Sigmoid colon (tissue), 7 donors: ENCODE results near the gene CAST. TPM values are rescaled to one million over a fixed set of nuclear protein-coding genes. Genes with fewer than 3 reads are reported as not detected.

Source experiments
- DNase-seq: peaks from one replicate; pipeline ENCODE4 v3.0.0-alpha.2; 2019
- H3K27ac ChIP-seq, 4 donors: fragments of 200-600 bp; sonication (generic); one replicate each; pipeline ENCODE4 v1.5.1; 2016 to 2019; ENCODE audit warnings: mild to moderate bottlenecking in 1 of 4
- H3K27me3 ChIP-seq, 3 donors: fragments of 200-600 bp; sonication (generic); one replicate each; pipeline ENCODE4 v1.5.1; 2019; ENCODE audit warnings: mild to moderate bottlenecking in 1 of 3
- H3K36me3 ChIP-seq, 4 donors: fragments of 200-600 bp; sonication (generic); one replicate each; pipeline ENCODE4 v1.5.1; 2016 to 2019
- H3K4me1 ChIP-seq, 4 donors: fragments of 200-600 bp; sonication (generic); one replicate each; pipeline ENCODE4 v1.5.1; 2017 to 2019
- H3K4me3 ChIP-seq, 4 donors: fragments of 200-600 bp; sonication (generic); one replicate each; pipeline ENCODE4 v1.5.1; 2017 to 2019; ENCODE audit warnings: mild to moderate bottlenecking in 2 of 4, moderate library complexity in 1 of 4
- H3K9me3 ChIP-seq, 4 donors: fragments of 200-600 bp in 3 of 4; sonication (generic) in 3 of 4; one replicate each; pipeline versions ENCODE4 v1.5.1 to v1.6.1; 2013 to 2019
- EP300 ChIP-seq, 4 donors: sonication (generic); formaldehyde crosslinking; IDR thresholded peaks; one replicate each; pipeline ENCODE4 v1.6.1; 2017; ENCODE audit warnings: antibody characterized with exemption in 4 of 4
- POLR2A ChIP-seq, 2 donors: fragments of 450-650 bp; IDR thresholded peaks; one replicate each; pipeline ENCODE4 v1.6.1; 2016; ENCODE audit warnings: antibody characterized with exemption in 2 of 2, mild to moderate bottlenecking in 2 of 2, moderate library complexity in 2 of 2
- POLR2AphosphoS5 ChIP-seq, 4 donors: sonication (generic); formaldehyde crosslinking; IDR thresholded peaks; one replicate each; pipeline ENCODE4 v1.6.1; 2017; ENCODE audit warnings: antibody characterized with exemption in 4 of 4
- WGBS, 2 donors: extraction: QIAGEN DNeasy Blood & Tissue Kit; methylation state at CpG; one replicate each; pipeline ENCODE4 v1.1.7; 2013; 5-methylcytosine and 5-hydroxymethylcytosine counted together
- intact Hi-C: fragments of 100-400 bp; cut with DNase I; formaldehyde crosslinking; loops from one replicate; pipeline ENCODE4 v1.15.1; 2023
- polyA plus RNA-seq, 3 donors: library from polyadenylated mRNA; stranded (reverse); fragments of 200-250 nt; gene quantifications; one replicate each; pipeline ENCODE4 v1.2.3, GENCODE V29; 2013
- total RNA-seq, 4 donors: library from RNA; depleted of rRNA; stranded (reverse); fragments of >200 nt; gene quantifications; one replicate each; pipeline ENCODE4 v1.1.0, GENCODE V29; 2016
- TF ChIP-seq, protein P1 (sequence below), 4 experiments: fragments of 450-650 bp in 3 of 4; fragments of 200-600 bp in 1 of 4; IDR thresholded peaks; one replicate each; pipeline ENCODE4 v1.5.1; 2016 to 2019; ENCODE audit warnings: antibody characterized with exemption in 4 of 4, mild to moderate bottlenecking in 3 of 4, moderate library complexity in 2 of 4
- donor health status: healthy with polysubstance abuse.
- donor health status: Bipolar disorder and iron deficiency.
- donor health status: healthy.

CAST gene
- total and polyA plus RNA-seq, 7 donors = 138 to 348 (median 225) TPM

DNA sequence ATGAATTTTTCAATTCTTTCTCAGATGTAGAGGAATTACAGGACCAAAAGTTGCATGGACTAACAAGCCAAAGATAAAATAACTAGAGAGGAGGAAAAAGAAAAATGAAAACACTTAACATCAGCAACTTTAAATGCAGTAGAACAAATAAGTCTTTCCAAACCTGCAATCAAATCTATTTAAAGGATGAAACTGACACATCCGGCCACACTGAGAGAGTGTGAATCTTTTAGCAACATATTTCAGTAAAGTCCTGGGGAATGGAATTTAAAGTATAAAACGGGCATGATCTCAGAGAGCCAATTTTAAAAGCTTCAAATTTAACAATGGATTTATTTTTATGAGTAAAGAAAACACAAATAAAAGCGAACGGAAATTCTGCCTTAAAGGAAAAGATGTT, 17.1 kb downstream of the CAST start:
- WGBS, 2 donors = 79 to 85% methylated on average over 4 of the region's 4 CpGs
- H3K4me1 ChIP-seq = peaks cover 0 to 42% (median 22%) of the 10 kb centered on the region in 4 donors
- DNase-seq = no peak
- TF ChIP-seq POLR2A (IDR thresholded peaks at IDR 0.05) (no peak), EP300 (IDR thresholded peaks at IDR 0.05) (no peak)
- H3K9me3 ChIP-seq = no peaks in the 10 kb centered on the region
- intact Hi-C loops = no loop called here
- H3K27me3 ChIP-seq = no peaks in the 10 kb centered on the region
- no peak overlapping the region for H3K4me3 ChIP-seq
- H3K36me3 ChIP-seq = peaks cover 0 to 15% (median 0%) of the 10 kb centered on the region in 4 donors
- no peak overlapping the region for H3K27ac ChIP-seq

DNA sequence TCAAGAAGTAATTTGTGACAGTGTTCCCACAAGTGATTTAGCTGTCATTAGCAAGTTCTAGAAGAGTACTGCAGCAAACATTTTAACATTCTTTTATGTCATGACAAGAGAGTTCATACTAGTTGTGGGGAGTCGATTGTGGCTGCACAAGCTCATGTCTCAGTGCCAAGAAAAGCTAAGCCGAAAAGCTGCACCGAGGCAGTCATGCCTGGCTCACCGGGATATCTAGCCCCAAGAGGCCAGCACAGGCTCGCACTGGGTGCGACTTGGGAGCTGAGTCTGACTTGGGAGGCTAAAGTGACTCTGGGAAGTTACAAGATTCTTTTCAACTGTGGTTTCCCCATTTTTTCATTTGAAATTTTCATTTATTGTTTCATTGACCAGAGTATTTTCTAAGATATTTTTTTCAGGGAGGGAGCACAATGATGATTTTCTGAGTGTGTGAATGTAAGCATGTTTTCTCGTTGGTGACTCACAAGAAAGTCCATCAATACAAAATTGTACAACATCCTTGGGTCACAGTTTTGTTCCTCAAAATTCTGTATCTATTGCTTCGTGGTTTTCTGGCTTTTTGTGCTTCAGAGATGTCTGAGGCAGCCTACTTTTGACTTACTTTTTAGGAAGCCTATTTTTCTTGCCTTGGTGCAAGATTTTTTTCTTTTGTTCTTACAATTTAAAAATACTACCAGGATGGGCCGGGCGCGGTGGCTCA, 18.7 kb downstream of the CAST start:
- no peaks in the 10 kb centered on the region for H3K27me3 ChIP-seq
- no peak overlapping the region for H3K4me3 ChIP-seq
- peaks cover 0 to 35% (median 17%) of the 10 kb centered on the region in 4 donors for H3K4me1 ChIP-seq
- DNase-seq = no peak
- H3K9me3 ChIP-seq = no peaks in the 10 kb centered on the region
- TF ChIP-seq POLR2A (IDR thresholded peaks at IDR 0.05) = no peak
- TF ChIP-seq, protein P1, sequence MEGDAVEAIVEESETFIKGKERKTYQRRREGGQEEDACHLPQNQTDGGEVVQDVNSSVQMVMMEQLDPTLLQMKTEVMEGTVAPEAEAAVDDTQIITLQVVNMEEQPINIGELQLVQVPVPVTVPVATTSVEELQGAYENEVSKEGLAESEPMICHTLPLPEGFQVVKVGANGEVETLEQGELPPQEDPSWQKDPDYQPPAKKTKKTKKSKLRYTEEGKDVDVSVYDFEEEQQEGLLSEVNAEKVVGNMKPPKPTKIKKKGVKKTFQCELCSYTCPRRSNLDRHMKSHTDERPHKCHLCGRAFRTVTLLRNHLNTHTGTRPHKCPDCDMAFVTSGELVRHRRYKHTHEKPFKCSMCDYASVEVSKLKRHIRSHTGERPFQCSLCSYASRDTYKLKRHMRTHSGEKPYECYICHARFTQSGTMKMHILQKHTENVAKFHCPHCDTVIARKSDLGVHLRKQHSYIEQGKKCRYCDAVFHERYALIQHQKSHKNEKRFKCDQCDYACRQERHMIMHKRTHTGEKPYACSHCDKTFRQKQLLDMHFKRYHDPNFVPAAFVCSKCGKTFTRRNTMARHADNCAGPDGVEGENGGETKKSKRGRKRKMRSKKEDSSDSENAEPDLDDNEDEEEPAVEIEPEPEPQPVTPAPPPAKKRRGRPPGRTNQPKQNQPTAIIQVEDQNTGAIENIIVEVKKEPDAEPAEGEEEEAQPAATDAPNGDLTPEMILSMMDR (IDR thresholded peaks at IDR 0.05) = no peak
- TF ChIP-seq POLR2AphosphoS5 (IDR thresholded peaks at IDR 0.05) = no peak
- intact Hi-C loops = no loop called here
- WGBS, 2 donors = 91 to 94% methylated on average over 11 of the region's 11 CpGs
- no peak overlapping the region for H3K27ac ChIP-seq
- peaks cover 0 to 21% (median 0%) of the 10 kb centered on the region in 4 donors for H3K36me3 ChIP-seq

DNA sequence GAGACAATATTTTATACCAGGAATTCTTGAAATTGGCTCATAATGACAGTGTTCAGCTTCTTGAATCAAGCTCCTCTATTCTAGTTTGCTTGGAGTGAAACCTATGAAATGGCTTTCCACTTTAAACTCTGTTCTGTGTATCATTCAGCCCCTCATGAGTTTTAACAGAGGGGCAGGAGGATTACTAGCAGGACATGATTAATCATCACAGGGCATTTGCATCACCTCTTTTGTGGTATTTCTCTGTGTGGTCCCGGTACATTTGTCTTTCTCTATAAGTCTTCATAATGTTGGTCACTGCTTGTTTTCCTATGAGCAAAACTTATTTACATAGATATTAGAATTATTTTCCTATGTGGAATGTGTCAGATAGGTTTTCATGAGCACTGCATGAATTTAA, 21.2 kb downstream of the CAST start:
- 89 to 94% methylated on average over 1 of the region's 1 CpG for WGBS, 2 donors
- TF ChIP-seq POLR2AphosphoS5 (IDR thresholded peaks at IDR 0.05) = no peak
- TF ChIP-seq EP300 (IDR thresholded peaks at IDR 0.05) = no peak
- TF ChIP-seq POLR2A (IDR thresholded peaks at IDR 0.05) = no peak
- TF ChIP-seq, protein P1 (IDR thresholded peaks at IDR 0.05) = no peak
- H3K4me1 ChIP-seq = peaks cover 0 to 26% (median 7%) of the 10 kb centered on the region in 4 donors
- no peak overlapping the region for H3K4me3 ChIP-seq
- no peaks in the 10 kb centered on the region for H3K9me3 ChIP-seq
- intact Hi-C loops = no loop called here
- H3K27ac ChIP-seq = no peak overlapping the region
- peaks cover 0 to 21% (median 0%) of the 10 kb centered on the region in 4 donors for H3K36me3 ChIP-seq
- DNase-seq = no peak
- H3K27me3 ChIP-seq = no peaks in the 10 kb centered on the region

DNA sequence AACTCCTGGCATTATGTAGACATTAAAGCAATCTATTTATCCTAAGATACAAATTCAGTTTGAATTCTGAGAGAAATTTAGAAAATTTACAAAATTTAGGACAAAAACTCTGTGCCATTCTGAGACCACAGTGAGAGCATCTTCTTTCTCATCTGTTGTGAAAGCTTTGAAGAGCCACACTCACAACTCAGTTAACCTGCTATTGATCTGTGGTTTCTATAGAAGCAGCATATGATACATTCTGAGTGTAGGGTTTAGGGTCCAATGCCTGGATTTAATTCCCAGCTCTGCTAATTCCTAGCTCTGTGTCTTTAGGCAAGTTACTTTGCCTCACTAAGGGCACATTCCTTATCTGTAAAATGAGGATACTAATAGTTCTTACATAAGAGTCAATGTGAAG, 21.6 kb downstream of the CAST start:
- peaks cover 0 to 21% (median 0%) of the 10 kb centered on the region in 4 donors for H3K36me3 ChIP-seq
- intact Hi-C loops = no loop called here
- no peaks in the 10 kb centered on the region for H3K27me3 ChIP-seq
- H3K4me1 ChIP-seq = peaks cover 0 to 25% (median 7%) of the 10 kb centered on the region in 4 donors
- no peaks in the 10 kb centered on the region for H3K9me3 ChIP-seq
- no peak overlapping the region for H3K27ac ChIP-seq
- TF ChIP-seq EP300 (IDR thresholded peaks at IDR 0.05) (no peak), POLR2AphosphoS5 (IDR thresholded peaks at IDR 0.05) (no peak), POLR2A (IDR thresholded peaks at IDR 0.05) (no peak)
- TF ChIP-seq, protein P1 (IDR thresholded peaks at IDR 0.05) = no peak
- no peak for DNase-seq
- H3K4me3 ChIP-seq = no peak overlapping the region

DNA sequence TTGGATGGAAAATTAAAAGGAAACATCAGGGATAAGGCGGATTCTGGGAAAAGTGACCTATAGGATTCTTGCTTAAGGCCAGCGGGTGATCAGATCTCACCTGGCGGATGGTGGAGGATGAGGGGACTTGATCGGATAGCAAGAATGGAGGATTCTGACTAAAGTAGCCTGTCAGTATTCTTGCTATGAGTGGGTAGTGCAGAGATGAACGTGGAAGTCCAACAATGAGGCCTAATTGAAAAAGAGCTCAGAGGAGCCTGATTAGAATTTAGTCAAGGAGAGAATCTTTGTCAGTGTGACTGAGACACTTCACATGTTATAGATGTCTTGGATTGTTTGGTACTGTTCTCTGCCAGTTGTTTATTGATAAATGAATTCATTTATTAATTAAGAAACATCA, 24.9 kb downstream of the CAST start:
- Histone ChIP-seq H3K36me3 (peaks cover 0 to 13% (median 0%) of the 10 kb centered on the region in 4 donors), H3K9me3 (no peaks in the 10 kb centered on the region), H3K4me3 (no peak overlapping the region), H3K27ac (no peak overlapping the region), H3K27me3 (no peaks in the 10 kb centered on the region), H3K4me1 (peaks cover 0 to 16% (median 5%) of the 10 kb centered on the region in 4 donors)
- 94% methylated on average over 5 of the region's 5 CpGs for WGBS, 2 donors
- intact Hi-C loops = no loop called here
- DNase-seq = no peak
- TF ChIP-seq POLR2A (IDR thresholded peaks at IDR 0.05) = no peak
- TF ChIP-seq POLR2AphosphoS5 (IDR thresholded peaks at IDR 0.05) = no peak
- TF ChIP-seq EP300 (IDR thresholded peaks at IDR 0.05) = no peak
- TF ChIP-seq, protein P1 (IDR thresholded peaks at IDR 0.05) = no peak
